ENCODE measurements around the gene SOWAHA. TPM values are rescaled to one million over a fixed set of nuclear protein-coding genes. Genes with fewer than 3 reads are reported as not detected.

SOWAHA gene
- total RNA-seq, 1 donor = not detected

- TF ChIP-seq, protein P1, sequence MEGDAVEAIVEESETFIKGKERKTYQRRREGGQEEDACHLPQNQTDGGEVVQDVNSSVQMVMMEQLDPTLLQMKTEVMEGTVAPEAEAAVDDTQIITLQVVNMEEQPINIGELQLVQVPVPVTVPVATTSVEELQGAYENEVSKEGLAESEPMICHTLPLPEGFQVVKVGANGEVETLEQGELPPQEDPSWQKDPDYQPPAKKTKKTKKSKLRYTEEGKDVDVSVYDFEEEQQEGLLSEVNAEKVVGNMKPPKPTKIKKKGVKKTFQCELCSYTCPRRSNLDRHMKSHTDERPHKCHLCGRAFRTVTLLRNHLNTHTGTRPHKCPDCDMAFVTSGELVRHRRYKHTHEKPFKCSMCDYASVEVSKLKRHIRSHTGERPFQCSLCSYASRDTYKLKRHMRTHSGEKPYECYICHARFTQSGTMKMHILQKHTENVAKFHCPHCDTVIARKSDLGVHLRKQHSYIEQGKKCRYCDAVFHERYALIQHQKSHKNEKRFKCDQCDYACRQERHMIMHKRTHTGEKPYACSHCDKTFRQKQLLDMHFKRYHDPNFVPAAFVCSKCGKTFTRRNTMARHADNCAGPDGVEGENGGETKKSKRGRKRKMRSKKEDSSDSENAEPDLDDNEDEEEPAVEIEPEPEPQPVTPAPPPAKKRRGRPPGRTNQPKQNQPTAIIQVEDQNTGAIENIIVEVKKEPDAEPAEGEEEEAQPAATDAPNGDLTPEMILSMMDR (IDR thresholded peaks at IDR 0.05; ENCODE audit: insufficient read depth, low read length) = no peak
- H3K4me3 ChIP-seq (ENCODE audit: low read depth, low read length) = peak within 1 kb of the TSS; percentile 81
- peak; percentile 38 for DNase-seq (ENCODE audit: low read depth)
Observed at GRCh38 chr5:132777209-132778069, 35.7 kb upstream of the SOWAHA start, which contains the start of gene SEPTIN8. TSS of gene SEPTIN8 (minus strand) at chr5:132777239. CDS start at chr5:132777137, 102 bp downstream.

DNA sequence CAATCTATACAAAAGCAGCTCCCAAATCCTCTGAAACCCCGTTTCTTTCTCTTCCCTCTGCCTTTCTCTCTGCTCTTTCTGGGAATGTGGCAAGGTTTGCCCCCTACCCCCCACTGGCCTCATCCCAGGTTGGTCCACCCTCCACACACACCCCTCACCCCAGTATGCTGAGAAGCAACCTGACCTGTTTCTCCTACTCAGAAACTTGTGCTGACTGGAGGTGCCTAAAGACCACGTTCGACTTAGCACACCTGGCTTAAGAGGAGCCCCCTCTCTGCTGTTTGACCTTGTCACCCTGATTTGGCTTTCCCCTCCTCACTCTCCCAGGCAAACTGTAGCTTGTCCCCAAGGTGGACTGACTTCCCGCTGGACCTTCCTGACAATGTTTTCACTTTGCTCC, 35.0 kb upstream of the SOWAHA start:
- DNase-seq (ENCODE audit: low read depth) = no peak

GRCh38 chr5:132778856-132779255, 34.2 kb upstream of the SOWAHA start:
- DNase-seq (ENCODE audit: low read depth) = no peak
- H3K4me3 ChIP-seq (ENCODE audit: low read depth, low read length) = no peak overlapping the region
- TF ChIP-seq, protein P1 (IDR thresholded peaks at IDR 0.05; ENCODE audit: insufficient read depth, low read length) = no peak

More for the DNA sequence above, 35.0 kb upstream of the SOWAHA start:
- H3K4me3 ChIP-seq (ENCODE audit: low read depth, low read length) = peak overlapping the region; percentile 81
- TF ChIP-seq, protein P1 (IDR thresholded peaks at IDR 0.05; ENCODE audit: insufficient read depth, low read length) = no peak

DNA sequence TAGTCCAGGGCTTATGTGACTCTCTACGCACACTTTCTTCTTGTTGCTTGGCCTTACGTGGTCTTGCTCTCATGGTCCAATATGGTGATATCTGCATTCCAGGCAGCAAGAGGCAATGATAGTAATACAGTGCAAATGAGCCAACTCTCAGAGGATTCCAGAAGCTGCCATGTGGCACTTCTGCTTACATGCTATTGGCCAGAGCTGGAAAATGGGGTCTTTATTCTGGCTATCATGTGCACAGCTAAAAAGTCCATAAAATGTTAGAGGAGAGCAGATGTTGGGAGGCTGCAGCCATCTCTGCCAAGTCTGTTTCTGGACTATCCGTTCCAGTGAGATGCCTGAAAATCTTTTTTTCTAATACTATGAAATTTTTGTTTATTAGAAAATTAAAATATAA, 33.1 kb upstream of the SOWAHA start:
- H3K4me3 ChIP-seq (ENCODE audit: low read depth, low read length) = no peak overlapping the region
- TF ChIP-seq, protein P1 (IDR thresholded peaks at IDR 0.05; ENCODE audit: insufficient read depth, low read length) = no peak
- DNase-seq (ENCODE audit: low read depth) = no peak

GRCh38 chr5:132780577-132780976, 32.5 kb upstream of the SOWAHA start:
- TF ChIP-seq, protein P1 (IDR thresholded peaks at IDR 0.05; ENCODE audit: insufficient read depth, low read length) = no peak
- no peak for DNase-seq (ENCODE audit: low read depth)

DNA sequence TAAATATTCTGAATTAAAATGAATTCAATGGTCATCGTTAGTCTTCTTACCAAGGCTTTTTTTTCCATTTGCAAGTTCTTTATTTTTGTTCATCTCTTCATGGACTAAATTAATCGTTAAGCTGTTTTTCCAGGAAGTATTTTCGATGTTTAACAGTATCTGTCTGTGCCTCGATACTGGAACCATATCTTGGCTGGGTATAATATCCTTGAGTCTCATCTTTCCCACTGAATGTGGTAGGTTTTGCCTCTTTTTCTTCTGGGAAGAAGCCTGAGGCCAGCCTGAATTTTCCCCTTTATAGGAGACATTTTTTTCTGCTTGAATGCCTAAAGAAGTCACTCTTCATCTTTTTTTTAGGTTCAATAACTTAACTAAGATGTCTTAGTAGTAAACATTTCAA, 32.1 kb upstream of the SOWAHA start:
- no peak for DNase-seq (ENCODE audit: low read depth)
- TF ChIP-seq, protein P1 (IDR thresholded peaks at IDR 0.05; ENCODE audit: insufficient read depth, low read length) = no peak
- H3K4me3 ChIP-seq (ENCODE audit: low read depth, low read length) = no peak overlapping the region

More at GRCh38 chr5:132780577-132780976, 32.5 kb upstream of the SOWAHA start:
- H3K4me3 ChIP-seq (ENCODE audit: low read depth, low read length) = no peak overlapping the region

All from fibroblast of the aortic adventitia (primary cell).